ENCODE results near the gene RABGAP1L.

- no peak for TF ChIP-seq POLR2A (IDR thresholded peaks at IDR 0.05)
- TF ChIP-seq CTCF (IDR thresholded peaks at IDR 0.05), result no peak
Observed at GRCh38 chr1:174399211-174399610, 239.9 kb downstream of the RABGAP1L start.

Data from body of pancreas (tissue), 4 donors.